ENCODE data around the gene ROR2.

GRCh38 chr9:91705386-91705785 lies 244.6 kb downstream of the ROR2 start:
- no peak for TF ChIP-seq POLR2A (IDR thresholded peaks at IDR 0.05)
- TF ChIP-seq, protein P1, sequence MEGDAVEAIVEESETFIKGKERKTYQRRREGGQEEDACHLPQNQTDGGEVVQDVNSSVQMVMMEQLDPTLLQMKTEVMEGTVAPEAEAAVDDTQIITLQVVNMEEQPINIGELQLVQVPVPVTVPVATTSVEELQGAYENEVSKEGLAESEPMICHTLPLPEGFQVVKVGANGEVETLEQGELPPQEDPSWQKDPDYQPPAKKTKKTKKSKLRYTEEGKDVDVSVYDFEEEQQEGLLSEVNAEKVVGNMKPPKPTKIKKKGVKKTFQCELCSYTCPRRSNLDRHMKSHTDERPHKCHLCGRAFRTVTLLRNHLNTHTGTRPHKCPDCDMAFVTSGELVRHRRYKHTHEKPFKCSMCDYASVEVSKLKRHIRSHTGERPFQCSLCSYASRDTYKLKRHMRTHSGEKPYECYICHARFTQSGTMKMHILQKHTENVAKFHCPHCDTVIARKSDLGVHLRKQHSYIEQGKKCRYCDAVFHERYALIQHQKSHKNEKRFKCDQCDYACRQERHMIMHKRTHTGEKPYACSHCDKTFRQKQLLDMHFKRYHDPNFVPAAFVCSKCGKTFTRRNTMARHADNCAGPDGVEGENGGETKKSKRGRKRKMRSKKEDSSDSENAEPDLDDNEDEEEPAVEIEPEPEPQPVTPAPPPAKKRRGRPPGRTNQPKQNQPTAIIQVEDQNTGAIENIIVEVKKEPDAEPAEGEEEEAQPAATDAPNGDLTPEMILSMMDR (IDR thresholded peaks at IDR 0.05), result no peak

Data from uterus (tissue), 2 donors.